ENCODE data around the gene MAP3K2. TPM values are rescaled to one million over a fixed set of nuclear protein-coding genes. Genes with fewer than 3 reads are reported as not detected.

The MAP3K2 gene
- polyA plus RNA-seq (2013, experiment 1 of 2): 7.8 TPM
- polyA plus RNA-seq (2013, experiment 2 of 2): 8.3 TPM

- Histone ChIP-seq H3K4ac (ENCODE audit: low read depth, low read length) (peak within 1 kb of the TSS; percentile 100), H2BK5ac (ENCODE audit: low read length) (peak within 1 kb of the TSS; percentile 61), H3K36me3 (ENCODE audit: control insufficient read depth, insufficient read depth, low read length) (no peaks in the 10 kb centered on the region), H3K27me3 (ENCODE audit: insufficient read depth, low read length, poor library complexity) (no peaks in the 10 kb centered on the region), H2BK120ac (ENCODE audit: low read depth, low read length) (no peak within 1 kb of the TSS), H3K79me2 (ENCODE audit: control insufficient read depth, insufficient read depth, low read length) (peaks cover 21% of the 10 kb centered on the region), H3K27ac (ENCODE audit: low read depth, low read length) (peak within 1 kb of the TSS; percentile 84), H2AK5ac (ENCODE audit: low read length) (no peak within 1 kb of the TSS), H3K79me1 (ENCODE audit: low read length) (peaks cover 5% of the 10 kb centered on the region), H4K8ac (ENCODE audit: low read depth, low read length) (peak within 1 kb of the TSS; percentile 88), H3K23ac (ENCODE audit: low read length) (no peak within 1 kb of the TSS), H4K5ac (ENCODE audit: low read length) (no peak within 1 kb of the TSS), H3K4me2 (ENCODE audit: low read length) (peak within 1 kb of the TSS; percentile 51), H3K4me1 (ENCODE audit: control insufficient read depth, low read depth, low read length) (peaks cover 5% of the 10 kb centered on the region), H2BK15ac (replicated peaks; ENCODE audit: low read depth) (no peak within 1 kb of the TSS), H3K9ac (ENCODE audit: low read length) (peak within 1 kb of the TSS; percentile 71), H3K56ac (ENCODE audit: low read length) (peak within 1 kb of the TSS; percentile 92), H3K18ac (ENCODE audit: low read length) (peak within 1 kb of the TSS; percentile 100), H3K4me3 (ENCODE audit: low read length) (peak within 1 kb of the TSS; percentile 74)
- peak; percentile 94 for DNase-seq
- WGBS (ENCODE audit: extremely low coverage, insufficient coverage, low lambda C conversion rate): no CpG with 5 or more reads among the region's 100 CpGs
Measured at GRCh38 chr2:127387655-127388422, at the start of gene MAP3K2. TSS of gene MAP3K2 (minus strand) at chr2:127387975. CDS start at chr2:127343129, 44,846 bp downstream.

GRCh38 chr2:127437056-127437455, 49.3 kb upstream of the MAP3K2 start:
- H4K5ac ChIP-seq (ENCODE audit: low read length): no peak overlapping the region
- no peak overlapping the region for H2AK5ac ChIP-seq (ENCODE audit: low read length)
- no peak overlapping the region for H3K27ac ChIP-seq (ENCODE audit: low read depth, low read length)
- H3K56ac ChIP-seq (ENCODE audit: low read length): no peak overlapping the region
- no peak overlapping the region for H3K23ac ChIP-seq (ENCODE audit: low read length)
- no peak for DNase-seq
- H3K4me3 ChIP-seq (ENCODE audit: low read length): no peak overlapping the region
- H3K4me2 ChIP-seq (ENCODE audit: low read length): no peak overlapping the region
- no peaks in the 10 kb centered on the region for H3K4me1 ChIP-seq (ENCODE audit: control insufficient read depth, low read depth, low read length)
- no CpG with 5 or more reads among the region's 9 CpGs for WGBS (ENCODE audit: extremely low coverage, insufficient coverage, low lambda C conversion rate)
- no peaks in the 10 kb centered on the region for H3K79me2 ChIP-seq (ENCODE audit: control insufficient read depth, insufficient read depth, low read length)
- no peak overlapping the region for H3K9ac ChIP-seq (ENCODE audit: low read length)
- no peaks in the 10 kb centered on the region for H3K27me3 ChIP-seq (ENCODE audit: insufficient read depth, low read length, poor library complexity)
- no peak overlapping the region for H2BK15ac ChIP-seq (replicated peaks; ENCODE audit: low read depth)
- H3K18ac ChIP-seq (ENCODE audit: low read length): no peak overlapping the region
- no peak overlapping the region for H2BK120ac ChIP-seq (ENCODE audit: low read depth, low read length)
- H3K36me3 ChIP-seq (ENCODE audit: control insufficient read depth, insufficient read depth, low read length): no peaks in the 10 kb centered on the region
- H4K8ac ChIP-seq (ENCODE audit: low read depth, low read length): no peak overlapping the region
- H3K4ac ChIP-seq (ENCODE audit: low read depth, low read length): no peak overlapping the region
- no peaks in the 10 kb centered on the region for H3K79me1 ChIP-seq (ENCODE audit: low read length)
- no peak overlapping the region for H2BK5ac ChIP-seq (ENCODE audit: low read length)

- Histone ChIP-seq H3K4ac (ENCODE audit: low read depth, low read length) (no peak overlapping the region), H4K8ac (ENCODE audit: low read depth, low read length) (no peak overlapping the region), H3K9ac (ENCODE audit: low read length) (no peak overlapping the region), H3K36me3 (ENCODE audit: control insufficient read depth, insufficient read depth, low read length) (no peaks in the 10 kb centered on the region), H2BK5ac (ENCODE audit: low read length) (no peak overlapping the region), H4K5ac (ENCODE audit: low read length) (no peak overlapping the region), H3K27me3 (ENCODE audit: insufficient read depth, low read length, poor library complexity) (no peaks in the 10 kb centered on the region), H2AK5ac (ENCODE audit: low read length) (no peak overlapping the region), H3K23ac (ENCODE audit: low read length) (no peak overlapping the region), H3K18ac (ENCODE audit: low read length) (no peak overlapping the region), H3K79me2 (ENCODE audit: control insufficient read depth, insufficient read depth, low read length) (no peaks in the 10 kb centered on the region), H3K79me1 (ENCODE audit: low read length) (no peaks in the 10 kb centered on the region), H3K4me3 (ENCODE audit: low read length) (no peak overlapping the region), H3K4me2 (ENCODE audit: low read length) (no peak overlapping the region), H2BK120ac (ENCODE audit: low read depth, low read length) (no peak overlapping the region), H2BK15ac (replicated peaks; ENCODE audit: low read depth) (no peak overlapping the region), H3K56ac (ENCODE audit: low read length) (no peak overlapping the region), H3K27ac (ENCODE audit: low read depth, low read length) (no peak overlapping the region), H3K4me1 (ENCODE audit: control insufficient read depth, low read depth, low read length) (no peaks in the 10 kb centered on the region)
- no peak for DNase-seq
- WGBS (ENCODE audit: extremely low coverage, insufficient coverage, low lambda C conversion rate): no CpG with 5 or more reads among the region's 6 CpGs
Measured at GRCh38 chr2:127434515-127434914, 46.7 kb upstream of the MAP3K2 start.

GRCh38 chr2:127431408-127432023, 43.7 kb upstream of the MAP3K2 start:
- Histone ChIP-seq H3K4me2 (ENCODE audit: low read length) (no peak overlapping the region), H2AK5ac (ENCODE audit: low read length) (no peak overlapping the region), H2BK5ac (ENCODE audit: low read length) (no peak overlapping the region), H3K79me2 (ENCODE audit: control insufficient read depth, insufficient read depth, low read length) (no peaks in the 10 kb centered on the region), H3K79me1 (ENCODE audit: low read length) (no peaks in the 10 kb centered on the region), H3K36me3 (ENCODE audit: control insufficient read depth, insufficient read depth, low read length) (no peaks in the 10 kb centered on the region), H3K56ac (ENCODE audit: low read length) (no peak overlapping the region), H3K9ac (ENCODE audit: low read length) (no peak overlapping the region), H3K23ac (ENCODE audit: low read length) (no peak overlapping the region), H3K27me3 (ENCODE audit: insufficient read depth, low read length, poor library complexity) (no peaks in the 10 kb centered on the region), H3K4ac (ENCODE audit: low read depth, low read length) (no peak overlapping the region), H4K8ac (ENCODE audit: low read depth, low read length) (no peak overlapping the region), H3K27ac (ENCODE audit: low read depth, low read length) (no peak overlapping the region), H2BK120ac (ENCODE audit: low read depth, low read length) (no peak overlapping the region), H3K18ac (ENCODE audit: low read length) (no peak overlapping the region), H3K4me3 (ENCODE audit: low read length) (no peak overlapping the region), H4K5ac (ENCODE audit: low read length) (no peak overlapping the region), H2BK15ac (replicated peaks; ENCODE audit: low read depth) (no peak overlapping the region), H3K4me1 (ENCODE audit: control insufficient read depth, low read depth, low read length) (no peaks in the 10 kb centered on the region)
- DNase-seq: no peak
- no CpG with 5 or more reads among the region's 14 CpGs for WGBS (ENCODE audit: extremely low coverage, insufficient coverage, low lambda C conversion rate)

GRCh38 chr2:127429844-127430425, 42.2 kb upstream of the MAP3K2 start:
- no peak overlapping the region for H2BK15ac ChIP-seq (replicated peaks; ENCODE audit: low read depth)
- H3K56ac ChIP-seq (ENCODE audit: low read length): no peak overlapping the region
- no peak overlapping the region for H2BK5ac ChIP-seq (ENCODE audit: low read length)
- no peak overlapping the region for H2BK120ac ChIP-seq (ENCODE audit: low read depth, low read length)
- WGBS (ENCODE audit: extremely low coverage, insufficient coverage, low lambda C conversion rate): no CpG with 5 or more reads among the region's 7 CpGs
- no peak overlapping the region for H3K23ac ChIP-seq (ENCODE audit: low read length)
- H3K79me1 ChIP-seq (ENCODE audit: low read length): no peaks in the 10 kb centered on the region
- no peaks in the 10 kb centered on the region for H3K27me3 ChIP-seq (ENCODE audit: insufficient read depth, low read length, poor library complexity)
- DNase-seq: no peak
- no peak overlapping the region for H3K9ac ChIP-seq (ENCODE audit: low read length)
- H3K27ac ChIP-seq (ENCODE audit: low read depth, low read length): no peak overlapping the region
- no peak overlapping the region for H4K5ac ChIP-seq (ENCODE audit: low read length)
- no peak overlapping the region for H2AK5ac ChIP-seq (ENCODE audit: low read length)
- H3K4me1 ChIP-seq (ENCODE audit: control insufficient read depth, low read depth, low read length): no peaks in the 10 kb centered on the region
- no peak overlapping the region for H3K4me2 ChIP-seq (ENCODE audit: low read length)
- no peak overlapping the region for H3K4me3 ChIP-seq (ENCODE audit: low read length)
- no peaks in the 10 kb centered on the region for H3K79me2 ChIP-seq (ENCODE audit: control insufficient read depth, insufficient read depth, low read length)
- no peak overlapping the region for H3K4ac ChIP-seq (ENCODE audit: low read depth, low read length)
- no peak overlapping the region for H3K18ac ChIP-seq (ENCODE audit: low read length)
- no peaks in the 10 kb centered on the region for H3K36me3 ChIP-seq (ENCODE audit: control insufficient read depth, insufficient read depth, low read length)
- no peak overlapping the region for H4K8ac ChIP-seq (ENCODE audit: low read depth, low read length)

Data from mesendoderm (in vitro differentiated cells).